Measurements from ENCODE around the gene ANKRD44.
A peak's percentile ranks its signal among the peaks of the same experiment; 100 is the strongest.
"Not testable (repeated sequence)": the region's sequence is repeated elsewhere in the genome, so short reads cannot be mapped to it uniquely, and the experiment has no call there.

ANKRD44 gene

GRCh38 chr2:197287596-197287932 lies 23.0 kb downstream of the ANKRD44 start:
- DNase-seq (ENCODE audit: low read depth) = not testable (repeated sequence)

GRCh38 chr2:197286805-197287595 lies 23.6 kb downstream of the ANKRD44 start:
- DNase-seq (ENCODE audit: low read depth) = peak; percentile 90

- no peak for DNase-seq (ENCODE audit: low read depth)
Observed at GRCh38 chr2:197285361-197285760, 25.2 kb downstream of the ANKRD44 start.

DNA sequence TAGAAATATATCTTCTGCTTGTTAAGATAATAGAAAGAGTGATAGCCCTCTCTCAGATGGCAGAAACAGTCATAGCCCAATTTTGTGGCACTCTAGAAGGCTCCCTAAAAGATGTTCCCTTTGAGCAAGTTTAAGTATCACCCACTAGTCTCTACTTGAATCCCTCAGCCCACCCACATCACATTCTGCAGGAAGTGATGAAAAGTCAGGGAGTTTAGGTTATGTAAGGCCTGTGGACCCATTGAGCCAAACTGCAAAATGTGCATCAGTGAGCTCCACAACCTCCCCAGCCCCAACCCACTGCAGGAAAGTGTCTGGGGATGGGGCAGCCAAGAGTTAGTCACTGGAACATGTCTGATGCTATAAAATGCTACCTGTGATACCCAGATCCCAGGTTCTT lies 25.6 kb downstream of the ANKRD44 start:
- no peak for DNase-seq (ENCODE audit: low read depth)

- DNase-seq (ENCODE audit: low read depth) = no peak
Observed at GRCh38 chr2:197281421-197281820, 29.2 kb downstream of the ANKRD44 start.

- DNase-seq (ENCODE audit: low read depth) = peak; percentile 80
Observed at GRCh38 chr2:197280015-197280702, 30.4 kb downstream of the ANKRD44 start.

- peak; percentile 49 for DNase-seq (ENCODE audit: low read depth)
Observed at GRCh38 chr2:197278799-197279763, 31.5 kb downstream of the ANKRD44 start.

GRCh38 chr2:197277794-197278193 lies 32.8 kb downstream of the ANKRD44 start:
- no peak for DNase-seq (ENCODE audit: low read depth)

DNA sequence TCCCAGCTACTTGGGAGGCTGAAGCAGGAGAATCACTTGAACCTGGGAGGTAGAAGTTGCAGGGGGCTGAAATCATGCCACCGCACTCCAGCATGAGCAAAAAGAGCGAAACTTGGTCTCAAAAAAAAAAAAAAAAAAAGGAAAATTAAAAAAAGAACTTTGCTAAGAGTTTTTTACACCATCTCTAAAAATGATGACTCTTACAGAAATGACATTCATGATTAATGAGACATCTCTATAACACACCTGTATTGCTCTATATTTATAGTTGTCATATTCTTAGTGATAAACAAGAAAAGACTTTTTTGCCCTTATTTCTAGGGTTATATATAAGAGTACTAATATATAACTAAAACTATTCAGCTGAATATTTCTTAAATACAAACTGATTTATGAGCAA lies 34.4 kb downstream of the ANKRD44 start:
- no peak for DNase-seq (ENCODE audit: low read depth)

- DNase-seq (ENCODE audit: low read depth) = no peak
Observed at GRCh38 chr2:197274937-197275336, 35.6 kb downstream of the ANKRD44 start.

GRCh38 chr2:197274349-197274748 lies 36.2 kb downstream of the ANKRD44 start:
- DNase-seq (ENCODE audit: low read depth) = no peak

- DNase-seq (ENCODE audit: low read depth) = no peak
Observed at GRCh38 chr2:197273485-197273884, 37.1 kb downstream of the ANKRD44 start.

DNA sequence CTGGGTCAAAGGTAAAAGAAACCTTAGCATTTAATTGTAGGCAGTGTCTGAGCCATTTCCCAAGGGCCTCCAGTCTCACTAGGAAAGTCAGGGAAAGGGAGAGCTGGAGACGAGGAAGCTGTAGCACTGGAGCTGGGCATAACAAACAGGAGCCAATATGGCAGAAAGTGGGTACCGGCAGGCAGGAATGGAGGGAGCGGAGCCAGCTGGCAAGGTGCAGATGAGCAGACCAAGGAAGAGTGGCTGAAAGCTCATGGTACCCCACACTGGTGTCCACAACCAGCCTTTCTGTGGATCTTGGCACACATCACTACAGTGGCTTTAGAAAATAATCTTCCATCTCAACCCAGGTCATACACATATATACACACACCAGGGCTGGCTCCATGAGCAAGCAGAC lies 40.0 kb downstream of the ANKRD44 start:
- DNase-seq (ENCODE audit: low read depth) = no peak

DNA sequence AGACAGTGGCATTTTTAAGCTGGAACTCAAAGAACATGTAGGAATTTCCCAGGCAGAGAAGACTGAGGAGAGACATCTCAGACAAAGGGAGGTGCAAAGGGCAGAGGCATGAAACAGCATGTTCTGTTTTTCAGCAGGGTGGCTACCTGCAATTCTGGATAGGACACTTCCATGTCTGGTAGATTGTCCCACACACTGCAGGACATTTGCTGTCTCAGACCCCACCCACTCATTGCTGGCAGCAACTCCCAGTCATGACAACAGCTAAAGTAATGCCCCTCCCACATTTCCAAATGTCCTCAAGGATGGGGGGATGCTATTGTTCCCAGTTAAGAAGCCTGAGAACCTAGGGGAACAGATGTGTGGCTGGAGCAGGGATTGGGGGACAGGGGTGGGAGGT lies 40.8 kb downstream of the ANKRD44 start:
- no peak for DNase-seq (ENCODE audit: low read depth)

DNA sequence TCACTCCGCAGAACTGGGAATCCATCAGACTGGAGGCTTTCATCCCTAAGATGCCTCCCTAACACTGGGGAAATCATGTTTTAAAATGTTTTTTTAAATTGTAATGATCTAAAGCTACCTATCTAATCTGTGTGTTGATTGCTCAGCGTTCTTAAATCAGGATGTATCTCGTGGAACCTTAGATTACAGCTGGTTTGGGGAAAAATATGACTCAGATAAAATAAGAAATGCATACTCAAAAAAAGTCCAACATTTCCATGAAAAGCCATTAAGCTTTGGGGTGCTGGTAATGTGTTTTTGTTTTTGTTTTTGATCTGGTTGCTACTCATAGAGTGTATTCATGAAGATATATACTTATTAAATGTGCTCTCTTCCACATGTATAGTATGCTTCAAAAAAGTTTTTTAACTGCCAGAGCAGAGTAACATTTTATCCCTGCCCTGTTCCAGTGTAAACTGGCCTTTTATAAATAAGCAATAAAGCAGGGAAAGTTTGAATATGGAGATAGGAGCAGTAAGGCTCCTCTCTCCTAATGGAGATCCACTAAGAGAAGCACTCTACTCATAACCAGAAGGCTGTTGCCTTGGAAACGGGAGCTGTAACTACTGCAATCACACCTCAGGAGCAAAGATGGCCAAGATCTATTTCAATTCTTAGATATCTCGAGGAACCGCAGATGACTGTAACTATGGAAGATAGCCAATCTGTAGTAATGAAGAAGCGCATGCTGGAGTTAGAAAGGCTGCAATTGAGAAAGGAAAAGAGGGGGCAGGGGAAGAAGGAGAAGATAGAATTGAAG lies 41.6 kb downstream of the ANKRD44 start:
- no peak for DNase-seq (ENCODE audit: low read depth)

GRCh38 chr2:197266477-197266876 lies 44.1 kb downstream of the ANKRD44 start:
- no peak for DNase-seq (ENCODE audit: low read depth)

- no peak for DNase-seq (ENCODE audit: low read depth)
Observed at GRCh38 chr2:197265924-197266323, 44.7 kb downstream of the ANKRD44 start.

DNA sequence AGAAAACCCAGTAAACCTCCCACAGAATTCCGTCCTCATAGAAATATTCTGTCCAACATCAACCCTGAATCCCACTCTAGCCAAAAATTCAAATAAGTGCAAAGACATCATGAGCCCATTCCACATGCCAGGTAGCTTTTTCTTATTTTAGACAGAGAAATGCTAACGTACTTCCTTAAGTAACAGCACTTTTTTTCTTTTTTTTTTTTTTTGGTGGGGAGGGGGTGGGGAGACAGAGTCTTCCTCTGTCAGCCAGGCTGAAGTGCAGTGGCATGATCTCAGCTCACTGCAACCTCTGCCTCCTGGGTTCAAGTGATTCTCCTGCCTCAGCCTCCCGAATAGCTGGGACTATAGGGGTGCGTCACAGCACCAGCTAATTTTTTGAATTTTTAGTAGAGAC lies 45.5 kb downstream of the ANKRD44 start:
- no peak for DNase-seq (ENCODE audit: low read depth)

GRCh38 chr2:197264332-197264731 lies 46.2 kb downstream of the ANKRD44 start:
- DNase-seq (ENCODE audit: low read depth) = no peak

- no peak for DNase-seq (ENCODE audit: low read depth)
Observed at GRCh38 chr2:197263077-197263476, 47.5 kb downstream of the ANKRD44 start.

- peak; percentile 27 for DNase-seq (ENCODE audit: low read depth)
Observed at GRCh38 chr2:197261808-197262226, 48.8 kb downstream of the ANKRD44 start.
